CD4-positive, alpha-beta memory T cell (primary cell): ENCODE measurements around the gene MARCKSL1. TPM values are rescaled to one million over a fixed set of nuclear protein-coding genes. Genes with fewer than 3 reads are reported as not detected.
"Not testable (repeated sequence)": the region's sequence is repeated elsewhere in the genome, so short reads cannot be mapped to it uniquely, and the experiment has no call there.

ENCODE experiments used
- CTCF ChIA-PET: fragments of 350-600 bp; sonication (Branson Sonifier 250); formaldehyde crosslinking; loops from one replicate; lab custom pipeline; 2021; ENCODE audit warnings: inconsistent platforms; ENCODE audit not compliant: partially characterized antibody; lab: Charles Lee
- POLR2A ChIA-PET: fragments of 350-600 bp; sonication (Branson Sonifier 250); formaldehyde crosslinking; loops from one replicate; lab custom pipeline; 2021; ENCODE audit not compliant: partially characterized antibody; lab: Charles Lee
- DNase-seq, 5 donors: peaks; one replicate each; pipeline versions ENCODE4 v3.0.0 to v3.0.0-alpha.2; 2020 to 2022; ENCODE audit warnings: mixed read lengths in 1 of 5
- H3K27ac ChIP-seq: one replicate; pipeline ENCODE4 v1.7.0; 2013; ENCODE audit warnings: low read depth, low read length
- H3K27me3 ChIP-seq: 2 replicates; pipeline ENCODE4 v1.7.0; 2013; ENCODE audit warnings: mild to moderate bottlenecking, low read length, moderate library complexity; ENCODE audit not compliant: insufficient read depth
- H3K36me3 ChIP-seq: 2 replicates; pipeline ENCODE4 v1.7.0; 2013; ENCODE audit warnings: mild to moderate bottlenecking, low read length, moderate library complexity; ENCODE audit not compliant: insufficient read depth
- H3K4me1 ChIP-seq: 2 replicates; pipeline ENCODE4 v1.7.0; 2013; ENCODE audit warnings: mild to moderate bottlenecking, low read length, moderate library complexity; ENCODE audit not compliant: insufficient read depth
- H3K4me3 ChIP-seq, 2 donors: one replicate each; pipeline ENCODE4 v1.7.0; 2013; ENCODE audit warnings: low read length in 2 of 2, mild to moderate bottlenecking in 1 of 2
- H3K9me3 ChIP-seq, 2 donors: one replicate each; pipeline ENCODE4 v1.7.0; 2013; ENCODE audit warnings: low read length in 2 of 2, control low read depth in 1 of 2; ENCODE audit not compliant: control insufficient read depth in 1 of 2
- H3K27ac Mint-ChIP-seq, 7 donors: one replicate each; pipeline ENCODE4 v1.8.0; 2020 to 2021; ENCODE audit warnings: mixed read lengths in 7 of 7, mild to moderate bottlenecking in 6 of 7, inconsistent platforms in 3 of 7, moderate library complexity in 3 of 7
- H3K27me3 Mint-ChIP-seq, 2 donors: one replicate each; pipeline ENCODE4 v1.8.0; 2020 to 2021; ENCODE audit warnings: mixed read lengths in 2 of 2
- H3K36me3 Mint-ChIP-seq, 2 donors: one replicate each; pipeline ENCODE4 v1.8.0; 2020 to 2021; ENCODE audit warnings: mixed read lengths in 2 of 2, inconsistent platforms in 1 of 2, mild to moderate bottlenecking in 1 of 2
- H3K4me1 Mint-ChIP-seq, 4 donors: one replicate each; pipeline ENCODE4 v1.8.0; 2020 to 2021; ENCODE audit warnings: mixed read lengths in 4 of 4, mild to moderate bottlenecking in 1 of 4
- H3K4me3 Mint-ChIP-seq, 8 donors: one replicate each; pipeline ENCODE4 v1.8.0; 2020 to 2021; ENCODE audit warnings: mixed read lengths in 8 of 8, mild to moderate bottlenecking in 7 of 8, moderate library complexity in 6 of 8, inconsistent platforms in 3 of 8
- H3K9me3 Mint-ChIP-seq, 8 donors: one replicate each; pipeline ENCODE4 v1.8.0; 2020 to 2021; ENCODE audit warnings: mixed read lengths in 8 of 8, mild to moderate bottlenecking in 5 of 8, inconsistent platforms in 3 of 8, moderate library complexity in 1 of 8
- intact Hi-C: fragments of 100-400 bp; cut with micrococcal nuclease; formaldehyde crosslinking; loops from one replicate; pipeline ENCODE4 v1.15.1; 2023
- polyA plus RNA-seq, 2 donors: library from polyadenylated mRNA; unstranded; fragments of 300-500 nt; fragmentation: Illumina TruSeq; gene quantifications; one replicate each; pipeline ENCODE4 v1.2.3, GENCODE V29; 2021
- total RNA-seq, 2 experiments: library from RNA; stranded (reverse); gene quantifications; one replicate each; pipeline ENCODE4 v1.2.3, GENCODE V29; 2021

Gene MARCKSL1
- total and polyA plus RNA-seq, 4 experiments from 2014 or later = 46.5 to 75.9 (median 60.9) TPM

DNA sequence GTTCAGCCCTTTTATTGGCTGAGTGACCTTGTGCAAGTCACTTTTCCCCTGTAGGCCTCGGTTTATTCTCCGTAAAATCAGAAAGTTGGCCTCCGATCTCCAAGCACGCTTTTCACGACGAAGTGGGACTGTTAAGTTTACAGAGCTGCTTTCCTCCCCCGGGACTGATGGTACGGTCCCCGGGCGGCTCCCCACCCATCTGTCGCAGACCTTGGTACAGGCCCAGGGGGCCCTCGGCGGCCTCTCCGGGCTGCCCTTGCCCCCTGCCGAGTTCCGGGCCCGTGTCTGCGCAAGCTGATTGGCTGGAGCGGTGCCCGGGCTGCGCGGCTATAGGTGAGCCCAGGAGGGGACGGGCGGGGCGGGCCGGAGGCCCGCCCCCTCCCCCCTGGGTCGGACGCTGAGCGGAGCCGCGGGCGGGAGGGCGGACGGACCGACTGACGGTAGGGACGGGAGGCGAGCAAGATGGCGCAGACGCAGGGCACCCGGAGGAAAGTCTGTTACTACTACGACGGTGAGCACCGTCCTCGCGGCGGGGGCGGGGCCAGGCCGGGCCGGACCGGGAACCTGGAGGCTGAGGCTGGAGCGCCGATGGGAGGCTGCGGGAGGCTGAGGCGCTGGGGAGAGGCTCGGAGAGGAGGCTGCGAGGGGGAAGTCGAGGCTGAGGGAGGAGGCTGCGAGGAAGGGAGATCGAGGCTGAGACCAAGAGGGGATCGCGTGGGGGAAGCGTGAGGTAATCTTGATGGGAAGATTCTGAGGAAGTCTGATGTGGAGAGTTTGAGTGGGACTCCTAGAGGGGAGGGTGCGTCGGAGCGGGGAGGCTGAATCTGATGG is 44.1 kb downstream of the MARCKSL1 start, which contains the start of gene HDAC1:
TSS of gene HDAC1 (plus strand) at position 376 of the 831 bp plus-strand sequence. CDS start at position 463, 87 bp downstream.
- Mint-ChIP-seq H3K27me3 (peaks cover 0 to 2% of the 10 kb centered on the region in 2 donors), H3K36me3 (peaks cover 8 to 27% of the 10 kb centered on the region in 2 donors), H3K4me1 (peaks cover 32 to 65% (median 47%) of the 10 kb centered on the region in 4 donors), H3K4me3 (peak within 1 kb of the TSS; percentile 97 to 100 (median 99)), H3K9me3 (no peaks in the 10 kb centered on the region), H3K27ac (peak within 1 kb of the TSS; percentile 94 to 99 (median 96))
- Histone ChIP-seq H3K4me1 (peaks cover 62% of the 10 kb centered on the region), H3K36me3 (no peaks in the 10 kb centered on the region), H3K27ac (peak within 1 kb of the TSS; percentile 93), H3K27me3 (no peaks in the 10 kb centered on the region), H3K9me3 (no peaks in the 10 kb centered on the region), H3K4me3 (peak within 1 kb of the TSS; percentile 83 to 93)
- ChIA-PET CTCF (interaction anchor here (1.2 to 7.1 kb wide), 10 partner anchors 11 to 765 kb away, joined by 3 to 49 read pairs (median 7); partner anchors contain the start of genes FAM167B and LCK), POLR2A (interaction anchor here (0.7 to 11.3 kb wide), 37 partner anchors 10 to 278 kb away, joined by 3 to 226 read pairs (median 5); partner anchors contain the start of genes BSDC1, CCDC28B, EIF3I and FAM167B)
- DNase-seq = peak; percentile 96 to 97 (median 97)
- intact Hi-C loops = loop anchor here (1.0 to 5.0 kb wide), 10 partner anchors 18 to 185 kb away; partner anchors contain the start of genes BSDC1, EIF3I, KPNA6 and TMEM234

DNA sequence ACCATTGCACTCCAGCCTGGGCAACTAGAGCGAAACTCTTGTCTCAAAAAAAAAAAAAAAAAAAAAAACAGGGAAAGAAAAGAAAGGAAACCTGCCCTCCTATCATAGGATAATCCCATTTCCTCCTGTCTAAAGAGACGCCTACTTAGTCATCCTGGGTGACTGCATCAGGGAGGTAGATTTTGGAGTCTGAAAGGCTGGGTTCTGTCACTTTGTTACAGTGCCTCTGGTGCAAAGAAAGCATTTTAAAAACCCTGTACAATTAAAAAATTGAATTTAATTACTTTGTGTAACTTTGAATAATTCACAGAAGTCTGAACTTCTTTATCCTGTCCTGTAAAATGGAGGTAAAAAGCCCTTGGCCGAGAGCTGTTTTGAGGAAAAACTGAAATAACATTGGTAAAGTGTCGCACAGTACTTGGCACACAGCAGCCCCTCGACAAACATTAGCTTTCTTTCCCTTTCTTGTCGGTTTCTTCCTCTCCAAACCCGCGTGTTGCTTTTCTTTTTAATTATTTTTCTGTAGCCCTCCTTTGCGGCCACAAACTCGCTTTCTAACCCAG is 44.8 kb downstream of the MARCKSL1 start:
- Mint-ChIP-seq H3K27me3 (peaks cover 0 to 2% of the 10 kb centered on the region in 2 donors), H3K4me1 (peaks cover 25 to 58% (median 41%) of the 10 kb centered on the region in 4 donors), H3K27ac (peak overlapping the region; percentile 94 to 99 (median 96)), H3K36me3 (peaks cover 8 to 26% of the 10 kb centered on the region in 2 donors), H3K9me3 (peaks cover 0 to 1% (median 0%) of the 10 kb centered on the region in 8 donors), H3K4me3 (peak overlapping the region; percentile 96 to 100 (median 98))
- H3K27me3 ChIP-seq = no peaks in the 10 kb centered on the region
- ChIA-PET POLR2A (interaction anchor here (0.7 to 11.3 kb wide), 37 partner anchors 9 to 278 kb away, joined by 3 to 226 read pairs (median 5); partner anchors contain the start of genes BSDC1, CCDC28B, EIF3I and FAM167B), CTCF (interaction anchor here (0.9 to 7.1 kb wide), 13 partner anchors 10 to 766 kb away, joined by 3 to 49 read pairs (median 6); partner anchors contain the start of genes FAM167B and LCK)
- peaks cover 6% of the 10 kb centered on the region for H3K36me3 ChIP-seq
- DNase-seq = no peak
- peaks cover 55% of the 10 kb centered on the region for H3K4me1 ChIP-seq
- peak overlapping the region; percentile 93 for H3K27ac ChIP-seq
- H3K9me3 ChIP-seq = no peaks in the 10 kb centered on the region
- intact Hi-C loops = loop anchor here (1.0 to 5.0 kb wide), 5 partner anchors 17 to 184 kb away; partner anchors contain the start of genes EIF3I, KPNA6 and TMEM234
- H3K4me3 ChIP-seq = peak overlapping the region; percentile 37 to 93

DNA sequence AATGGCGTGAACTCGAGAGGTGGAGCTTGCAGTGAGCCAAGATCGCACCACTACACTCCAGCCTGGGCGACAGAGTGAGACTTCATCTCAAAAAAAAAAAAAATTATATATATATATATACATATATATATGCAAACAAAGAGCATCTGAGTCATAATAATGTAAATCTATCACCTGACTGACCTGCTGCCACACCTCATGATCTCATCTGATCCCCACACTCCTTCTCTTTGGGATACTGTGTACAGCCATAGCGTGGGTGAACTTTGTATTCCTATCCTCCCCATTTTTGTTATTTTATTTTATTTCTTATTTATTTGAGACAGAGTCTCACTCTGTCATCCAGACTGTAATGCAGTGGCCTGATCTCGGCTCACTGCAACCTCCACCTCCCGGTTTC is 46.8 kb downstream of the MARCKSL1 start:
- Histone ChIP-seq H3K4me1 (peaks cover 36% of the 10 kb centered on the region), H3K36me3 (peaks cover 17% of the 10 kb centered on the region), H3K4me3 (no peak overlapping the region), H3K27ac (no peak overlapping the region), H3K9me3 (no peaks in the 10 kb centered on the region), H3K27me3 (no peaks in the 10 kb centered on the region)
- H3K27ac Mint-ChIP-seq = peak overlapping the region in 5 of 7 donors; percentile 3 to 99 (median 46)
- ChIA-PET CTCF (interaction anchor here (0.7 to 7.1 kb wide), 8 partner anchors 19 to 99 kb away, joined by 3 to 49 read pairs (median 18); partner anchors contain the start of genes FAM167B and LCK), POLR2A (interaction anchor here (0.8 to 11.3 kb wide), 7 partner anchors 15 to 73 kb away, joined by 3 to 226 read pairs (median 24); partner anchors contain the start of genes EIF3I, FAM167B, LCK and MARCKSL1)
- no peak for DNase-seq
- peaks cover 10 to 38% (median 24%) of the 10 kb centered on the region in 4 donors for H3K4me1 Mint-ChIP-seq
- H3K36me3 Mint-ChIP-seq = peaks cover 19 to 35% of the 10 kb centered on the region in 2 donors
- intact Hi-C loops = no loop called here
- H3K9me3 Mint-ChIP-seq = peaks cover 0 to 1% (median 0%) of the 10 kb centered on the region in 8 donors
- H3K4me3 Mint-ChIP-seq = peak overlapping the region in 1 of 8 donors; percentile 25
- H3K27me3 Mint-ChIP-seq = peaks cover 0 to 2% of the 10 kb centered on the region in 2 donors

- Histone ChIP-seq H3K27ac (no peak overlapping the region), H3K36me3 (peaks cover 32% of the 10 kb centered on the region), H3K4me1 (peaks cover 19% of the 10 kb centered on the region), H3K27me3 (no peaks in the 10 kb centered on the region), H3K4me3 (no peak overlapping the region), H3K9me3 (no peaks in the 10 kb centered on the region)
- no peak for DNase-seq
- peaks cover 7 to 17% (median 13%) of the 10 kb centered on the region in 4 donors for H3K4me1 Mint-ChIP-seq
- H3K36me3 Mint-ChIP-seq = peaks cover 22 to 44% of the 10 kb centered on the region in 2 donors
- CTCF ChIA-PET = interaction anchor here (3.5 to 7.1 kb wide), 2 partner anchors 38 to 46 kb away, joined by 19 to 49 read pairs; no protein-coding TSS in a partner anchor
- H3K27me3 Mint-ChIP-seq = no peaks in the 10 kb centered on the region
- POLR2A ChIA-PET = interaction anchor here (0.6 to 11.3 kb wide), 6 partner anchors 13 to 50 kb away, joined by 3 to 226 read pairs (median 12); partner anchors contain the start of genes FAM167B, LCK and MARCKSL1
- peak overlapping the region in 2 of 7 donors; percentile 83 to 84 for H3K27ac Mint-ChIP-seq
- intact Hi-C loops = no loop called here
- no peak overlapping the region for H3K4me3 Mint-ChIP-seq
- H3K9me3 Mint-ChIP-seq = peaks cover 0 to 1% (median 0%) of the 10 kb centered on the region in 8 donors
Observed at GRCh38 chr1:32286763-32287162, 49.3 kb downstream of the MARCKSL1 start.

DNA sequence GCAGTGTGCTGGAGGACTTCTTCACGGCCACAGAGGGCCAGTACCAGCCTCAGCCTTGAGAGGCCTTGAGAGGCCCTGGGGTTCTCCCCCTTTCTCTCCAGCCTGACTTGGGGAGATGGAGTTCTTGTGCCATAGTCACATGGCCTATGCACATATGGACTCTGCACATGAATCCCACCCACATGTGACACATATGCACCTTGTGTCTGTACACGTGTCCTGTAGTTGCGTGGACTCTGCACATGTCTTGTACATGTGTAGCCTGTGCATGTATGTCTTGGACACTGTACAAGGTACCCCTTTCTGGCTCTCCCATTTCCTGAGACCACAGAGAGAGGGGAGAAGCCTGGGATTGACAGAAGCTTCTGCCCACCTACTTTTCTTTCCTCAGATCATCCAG is 50.4 kb downstream of the MARCKSL1 start:
- intact Hi-C loops = no loop called here
- Mint-ChIP-seq H3K27ac (peak overlapping the region in 4 of 7 donors; percentile 6 to 47 (median 24)), H3K4me1 (peaks cover 2 to 7% (median 6%) of the 10 kb centered on the region in 4 donors), H3K27me3 (no peaks in the 10 kb centered on the region), H3K4me3 (no peak overlapping the region), H3K9me3 (peaks cover 0 to 1% (median 0%) of the 10 kb centered on the region in 8 donors), H3K36me3 (peaks cover 25 to 45% of the 10 kb centered on the region in 2 donors)
- Histone ChIP-seq H3K27me3 (no peaks in the 10 kb centered on the region), H3K4me3 (no peak overlapping the region), H3K36me3 (peaks cover 41% of the 10 kb centered on the region), H3K27ac (no peak overlapping the region), H3K4me1 (peaks cover 9% of the 10 kb centered on the region), H3K9me3 (no peaks in the 10 kb centered on the region)
- POLR2A ChIA-PET = interaction anchor here (1.0 to 11.3 kb wide), 2 partner anchors 11 to 34 kb away, joined by 3 to 226 read pairs; partner anchors contain the start of genes FAM167B and LCK
- no peak for DNase-seq
- CTCF ChIA-PET = interaction anchor here (3.5 kb wide), 1 partner anchor 36 kb away, joined by 19 read pairs; no protein-coding TSS in a partner anchor

GRCh38 chr1:32284777-32285176 is 51.3 kb downstream of the MARCKSL1 start:
- peaks cover 31 to 52% of the 10 kb centered on the region in 2 donors for H3K36me3 Mint-ChIP-seq
- POLR2A ChIA-PET = interaction anchor here (1.0 to 11.3 kb wide), 2 partner anchors 10 to 33 kb away, joined by 3 to 226 read pairs; partner anchors contain the start of genes FAM167B and LCK
- H3K4me3 Mint-ChIP-seq, H3K4me1 Mint-ChIP-seq, H3K4me1 ChIP-seq, H3K27me3 ChIP-seq, H3K9me3 Mint-ChIP-seq, intact Hi-C loops, H3K27me3 Mint-ChIP-seq, DNase-seq, H3K9me3 ChIP-seq, H3K4me3 ChIP-seq, H3K27ac Mint-ChIP-seq, CTCF ChIA-PET, H3K27ac ChIP-seq: not testable (repeated sequence)
- H3K36me3 ChIP-seq = peaks cover 46% of the 10 kb centered on the region
